Epithelial cell of prostate (primary cell): ENCODE results near the gene DNAI4.
A peak's percentile ranks its signal among the peaks of the same experiment; 100 is the strongest.
"Not testable (repeated sequence)": the region's sequence is repeated elsewhere in the genome, so short reads cannot be mapped to it uniquely, and the experiment has no call there.

Experiments used
- DNase-seq: peaks from one replicate; pipeline ENCODE4 v3.0.0-alpha.2; 2011; ENCODE audit warnings: low read depth, low spot score
- H3K27ac ChIP-seq: fragments of 450-650 bp; 2 replicates; pipeline ENCODE4 v1.5.1; 2017; ENCODE audit warnings: mild to moderate bottlenecking

The DNAI4 gene

GRCh38 chr1:66929691-66929998 lies 5.0 kb upstream of the DNAI4 start:
- peak overlapping the region; percentile 93 for H3K27ac ChIP-seq
- no peak for DNase-seq

- no peak for DNase-seq
- H3K27ac ChIP-seq = peak overlapping the region; percentile 93
Measured at GRCh38 chr1:66929146-66929688, 4.6 kb upstream of the DNAI4 start.

- H3K27ac ChIP-seq = no peak overlapping the region
- DNase-seq = no peak
Measured at GRCh38 chr1:66927528-66927927, 2.9 kb upstream of the DNAI4 start.

- no peak for DNase-seq
- peak overlapping the region; percentile 88 for H3K27ac ChIP-seq
Measured at GRCh38 chr1:66925944-66926343, 1.3 kb upstream of the DNAI4 start.

GRCh38 chr1:66925558-66925910 lies 878 bp upstream of the DNAI4 start:
- H3K27ac ChIP-seq = peak overlapping the region; percentile 88
- DNase-seq = no peak

- no peak for DNase-seq
- H3K27ac ChIP-seq = no peak overlapping the region
Measured at GRCh38 chr1:66920543-66920942, 4.1 kb downstream of the DNAI4 start.

- no peak overlapping the region for H3K27ac ChIP-seq
- DNase-seq = no peak
Measured at GRCh38 chr1:66919828-66920227, 4.8 kb downstream of the DNAI4 start.

- no peak for DNase-seq
Measured at GRCh38 chr1:66919063-66919462, 5.6 kb downstream of the DNAI4 start.

GRCh38 chr1:66917476-66917875 lies 7.2 kb downstream of the DNAI4 start:
- no peak for DNase-seq
- H3K27ac ChIP-seq = no peak overlapping the region

More at GRCh38 chr1:66919063-66919462, 5.6 kb downstream of the DNAI4 start:
- no peak overlapping the region for H3K27ac ChIP-seq

GRCh38 chr1:66916320-66916719 lies 8.3 kb downstream of the DNAI4 start:
- no peak for DNase-seq
- H3K27ac ChIP-seq = no peak overlapping the region

GRCh38 chr1:66915203-66915602 lies 9.5 kb downstream of the DNAI4 start:
- not testable (repeated sequence) for DNase-seq, H3K27ac ChIP-seq

GRCh38 chr1:66893712-66894111 lies 30.9 kb downstream of the DNAI4 start:
- DNase-seq = no peak
- no peak overlapping the region for H3K27ac ChIP-seq

- no peak for DNase-seq
- H3K27ac ChIP-seq = no peak overlapping the region
Measured at GRCh38 chr1:66890621-66891020, 34.0 kb downstream of the DNAI4 start.

GRCh38 chr1:66889030-66889429 lies 35.6 kb downstream of the DNAI4 start:
- no peak for DNase-seq
- H3K27ac ChIP-seq = no peak overlapping the region

GRCh38 chr1:66876664-66877063 lies 48.0 kb downstream of the DNAI4 start:
- no peak for DNase-seq

GRCh38 chr1:66873111-66873510 lies 51.5 kb downstream of the DNAI4 start:
- H3K27ac ChIP-seq = no peak overlapping the region
- DNase-seq = no peak

More at GRCh38 chr1:66876664-66877063, 48.0 kb downstream of the DNAI4 start:
- no peak overlapping the region for H3K27ac ChIP-seq

GRCh38 chr1:66872024-66872423 lies 52.6 kb downstream of the DNAI4 start:
- H3K27ac ChIP-seq, DNase-seq: not testable (repeated sequence)

- no peak overlapping the region for H3K27ac ChIP-seq
- DNase-seq = no peak
Measured at GRCh38 chr1:66867501-66867900, 57.2 kb downstream of the DNAI4 start.

GRCh38 chr1:66860529-66860928 lies 64.1 kb downstream of the DNAI4 start:
- H3K27ac ChIP-seq = no peak overlapping the region
- DNase-seq = no peak

GRCh38 chr1:66853379-66853778 lies 71.3 kb downstream of the DNAI4 start:
- DNase-seq = no peak
- H3K27ac ChIP-seq = no peak overlapping the region

- DNase-seq = peak; percentile 8
- no peak overlapping the region for H3K27ac ChIP-seq
Measured at GRCh38 chr1:66852870-66853269, 71.8 kb downstream of the DNAI4 start.

GRCh38 chr1:66850989-66851388 lies 73.7 kb downstream of the DNAI4 start:
- DNase-seq = no peak
- no peak overlapping the region for H3K27ac ChIP-seq

- H3K27ac ChIP-seq = no peak overlapping the region
Measured at GRCh38 chr1:66848193-66848592, 76.5 kb downstream of the DNAI4 start.

More at GRCh38 chr1:66848193-66848592, 76.5 kb downstream of the DNAI4 start:
- no peak for DNase-seq
